ENCODE measurements around the gene EIPR1.

EIPR1 gene

GRCh38 chr2:3177891-3178577 is 199.6 kb downstream of the EIPR1 start:
- no peak for DNase-seq (ENCODE audit: low spot score)

GRCh38 chr2:3176869-3177255 is 200.8 kb downstream of the EIPR1 start:
- DNase-seq (ENCODE audit: low spot score), result no peak

- DNase-seq (ENCODE audit: low spot score), result no peak
Measured at GRCh38 chr2:3176071-3176868, 201.3 kb downstream of the EIPR1 start.

GRCh38 chr2:3175568-3175955 is 202.1 kb downstream of the EIPR1 start:
- DNase-seq (ENCODE audit: low spot score), result no peak

GRCh38 chr2:3174626-3175567 is 202.7 kb downstream of the EIPR1 start:
- no peak for DNase-seq (ENCODE audit: low spot score)

GRCh38 chr2:3173031-3173430 is 204.6 kb downstream of the EIPR1 start:
- no peak for DNase-seq (ENCODE audit: low spot score)

GRCh38 chr2:3172265-3172935 is 205.2 kb downstream of the EIPR1 start:
- DNase-seq (ENCODE audit: low spot score), result no peak

GRCh38 chr2:3171564-3172264 is 205.9 kb downstream of the EIPR1 start:
- DNase-seq (ENCODE audit: low spot score), result no peak

GRCh38 chr2:3170792-3171455 is 206.7 kb downstream of the EIPR1 start:
- DNase-seq (ENCODE audit: low spot score), result no peak

- DNase-seq (ENCODE audit: low spot score), result no peak
Measured at GRCh38 chr2:3169106-3169870, 208.3 kb downstream of the EIPR1 start.

- no peak for DNase-seq (ENCODE audit: low spot score)
Measured at GRCh38 chr2:3168230-3168891, 209.3 kb downstream of the EIPR1 start.

GRCh38 chr2:3163401-3163800 is 214.2 kb downstream of the EIPR1 start:
- DNase-seq (ENCODE audit: low spot score), result no peak

GRCh38 chr2:3162442-3163077 is 215.1 kb downstream of the EIPR1 start:
- DNase-seq (ENCODE audit: low spot score), result no peak

- DNase-seq (ENCODE audit: low spot score), result no peak
Measured at GRCh38 chr2:3160751-3161330, 216.8 kb downstream of the EIPR1 start.

- DNase-seq (ENCODE audit: low spot score), result no peak
Measured at GRCh38 chr2:3159782-3160545, 217.7 kb downstream of the EIPR1 start.

- DNase-seq (ENCODE audit: low spot score), result no peak
Measured at GRCh38 chr2:3154700-3155099, 222.9 kb downstream of the EIPR1 start.

- DNase-seq (ENCODE audit: low spot score), result no peak
Measured at GRCh38 chr2:3154146-3154545, 223.5 kb downstream of the EIPR1 start.

Data from SK-N-DZ (cell line).